GM21423 (cell line): Measurements from ENCODE around the gene ZBP1.

ENCODE experiments used
- ATAC-seq: cut with Tn5 transposase; IDR thresholded peaks from one replicate; pipeline ENCODE4 v1.9.1; 2021; ENCODE audit warnings: mild to moderate bottlenecking, moderate library complexity; ENCODE audit not compliant: unreplicated experiment

ZBP1 gene

GRCh38 chr20:57619051-57619831, 985 bp downstream of the ZBP1 start:
- peak; percentile 47 for ATAC-seq

- ATAC-seq, result no peak
Observed at GRCh38 chr20:57618764-57619050, 1.5 kb downstream of the ZBP1 start.

- ATAC-seq, result no peak
Observed at GRCh38 chr20:57618091-57618763, 2.0 kb downstream of the ZBP1 start.

- ATAC-seq, result no peak
Observed at GRCh38 chr20:57617079-57617795, 3.0 kb downstream of the ZBP1 start.

- no peak for ATAC-seq
Observed at GRCh38 chr20:57616143-57616951, 3.9 kb downstream of the ZBP1 start.

GRCh38 chr20:57615445-57615811, 4.8 kb downstream of the ZBP1 start:
- ATAC-seq, result no peak

- no peak for ATAC-seq
Observed at GRCh38 chr20:57614490-57615444, 5.5 kb downstream of the ZBP1 start.

GRCh38 chr20:57613481-57613921, 6.7 kb downstream of the ZBP1 start:
- ATAC-seq, result no peak

- no peak for ATAC-seq
Observed at GRCh38 chr20:57612916-57613315, 7.3 kb downstream of the ZBP1 start.

GRCh38 chr20:57612436-57612835, 7.8 kb downstream of the ZBP1 start:
- no peak for ATAC-seq

GRCh38 chr20:57611586-57612311, 8.5 kb downstream of the ZBP1 start:
- no peak for ATAC-seq

GRCh38 chr20:57610261-57610952, 9.8 kb downstream of the ZBP1 start:
- ATAC-seq, result no peak

- no peak for ATAC-seq
Observed at GRCh38 chr20:57609842-57610167, 10.4 kb downstream of the ZBP1 start.

GRCh38 chr20:57609086-57609841, 11.0 kb downstream of the ZBP1 start:
- no peak for ATAC-seq

- no peak for ATAC-seq
Observed at GRCh38 chr20:57608516-57608915, 11.7 kb downstream of the ZBP1 start.

GRCh38 chr20:57605878-57606277, 14.3 kb downstream of the ZBP1 start:
- no peak for ATAC-seq

- no peak for ATAC-seq
Observed at GRCh38 chr20:57605045-57605444, 15.2 kb downstream of the ZBP1 start.

- no peak for ATAC-seq
Observed at GRCh38 chr20:57603120-57603519, 17.1 kb downstream of the ZBP1 start.
